Neural cell (in vitro differentiated cells): ENCODE measurements around the gene GLTP. TPM values are rescaled to one million over a fixed set of nuclear protein-coding genes. Genes with fewer than 3 reads are reported as not detected.

Experiments used
- H2AFZ ChIP-seq: fragments of 200-600, 300-800 bp; sonication (generic), shearing (Covaris generic); 2 replicates; pipeline ENCODE4 v1.6.0; 2014; ENCODE audit warnings: low read depth, mild to moderate bottlenecking, antibody characterized with exemption, low read length, moderate library complexity
- H3F3A ChIP-seq: fragments of 200-600 bp; shearing (Covaris generic); 2 replicates; pipeline ENCODE4 v1.6.1; 2016; ENCODE audit warnings: mild to moderate bottlenecking, moderate library complexity, mixed read lengths, antibody characterized with exemption, low read length; ENCODE audit not compliant: insufficient read depth, poor library complexity, severe bottlenecking
- H3K27ac ChIP-seq: fragments of 200-600, 300-800 bp; sonication (generic), shearing (Covaris generic); 2 replicates; pipeline ENCODE4 v1.5.1; 2014; ENCODE audit warnings: mild to moderate bottlenecking, low read length, moderate library complexity
- H3K27me3 ChIP-seq: fragments of 300-800, 200-600 bp; sonication (generic), shearing (Covaris generic); 2 replicates; pipeline ENCODE4 v1.6.0; 2014; ENCODE audit warnings: mild to moderate bottlenecking, low read depth, low read length, moderate library complexity; ENCODE audit not compliant: insufficient read depth
- H3K36me3 ChIP-seq: fragments of 300-800, 200-600 bp; sonication (generic), shearing (Covaris generic); 2 replicates; pipeline ENCODE4 v1.5.1; 2014; ENCODE audit warnings: mild to moderate bottlenecking, antibody characterized with exemption, low read length, moderate library complexity; ENCODE audit not compliant: insufficient read depth
- H3K4me2 ChIP-seq: fragments of 300-800, 200-600 bp; sonication (generic), shearing (Covaris generic); 2 replicates; pipeline ENCODE4 v1.6.0; 2014; ENCODE audit warnings: mild to moderate bottlenecking, low read length
- H3K4me3 ChIP-seq: fragments of 300-800, 200-600 bp; sonication (generic), shearing (Covaris generic); 2 replicates; pipeline ENCODE4 v1.5.1; 2014; ENCODE audit warnings: mild to moderate bottlenecking, low read length, moderate library complexity
- H3K79me2 ChIP-seq: fragments of 200-600 bp; shearing (Covaris generic); replicated peaks from 2 replicates; pipeline ENCODE4 v1.6.0; 2014; ENCODE audit warnings: mild to moderate bottlenecking, low read length, moderate library complexity; ENCODE audit not compliant: insufficient read depth
- H3K9ac ChIP-seq: fragments of 300-800, 200-600 bp; sonication (generic), shearing (Covaris generic); 2 replicates; pipeline ENCODE4 v1.6.1; 2016; ENCODE audit warnings: mild to moderate bottlenecking, low read length, mixed read lengths
- H3K9me2 ChIP-seq: fragments of 200-600 bp; shearing (Covaris generic); 2 replicates; pipeline ENCODE4 v1.6.1; 2016; ENCODE audit warnings: mild to moderate bottlenecking, low read length, mixed read lengths; ENCODE audit not compliant: insufficient read depth
- H3K9me3 ChIP-seq: fragments of 200-600, 300-800 bp; sonication (generic), shearing (Covaris generic); 2 replicates; pipeline ENCODE4 v1.6.1; 2016; ENCODE audit warnings: mild to moderate bottlenecking, mixed run types, low read length, moderate library complexity, mixed read lengths
- H4K20me1 ChIP-seq: fragments of 200-600 bp; shearing (Covaris generic); 2 replicates; pipeline ENCODE4 v1.6.1; 2016; ENCODE audit warnings: mild to moderate bottlenecking, mixed run types; ENCODE audit not compliant: insufficient read depth
- EP300 ChIP-seq: fragments of 450-650 bp; conservative IDR thresholded peaks from 2 replicates; pipeline ENCODE4 v1.6.1; 2014; ENCODE audit warnings: antibody characterized with exemption, mild to moderate bottlenecking, moderate library complexity; ENCODE audit not compliant: poor library complexity, severe bottlenecking
- EZH2 ChIP-seq: fragments of 200-600, 300-800 bp; shearing (Covaris generic), sonication (generic); IDR thresholded peaks from 2 replicates; pipeline ENCODE4 v1.6.1; 2014; ENCODE audit warnings: antibody characterized with exemption, low read length, borderline replicate concordance, mild to moderate bottlenecking; ENCODE audit not compliant: insufficient read depth, poor library complexity, severe bottlenecking
- MXI1 ChIP-seq: fragments of 450-650 bp; conservative IDR thresholded peaks from 2 replicates; pipeline ENCODE4 v1.6.1; 2014; ENCODE audit warnings: antibody characterized with exemption, mild to moderate bottlenecking; ENCODE audit not compliant: poor library complexity, severe bottlenecking
- POLR2AphosphoS5 ChIP-seq: IDR thresholded peaks from 2 replicates; pipeline ENCODE4 v1.6.1; 2012
- RAD21 ChIP-seq: fragments of 450-650 bp; conservative IDR thresholded peaks from 2 replicates; pipeline ENCODE4 v1.6.1; 2014; ENCODE audit warnings: antibody characterized with exemption, mild to moderate bottlenecking, moderate library complexity
- SMC3 ChIP-seq: fragments of 450-650 bp; conservative IDR thresholded peaks from 2 replicates; pipeline ENCODE4 v1.6.1; 2014; ENCODE audit warnings: antibody characterized with exemption, mild to moderate bottlenecking, moderate library complexity; ENCODE audit not compliant: poor library complexity
- TAF1 ChIP-seq: IDR thresholded peaks from 2 replicates; pipeline ENCODE4 v1.6.1; 2012; ENCODE audit warnings: low read depth
- polyA plus RNA-seq: library from polyadenylated mRNA; depleted of rRNA; stranded (reverse); fragments of >200 nt; gene quantifications from 2 replicates; pipeline ENCODE4 v1.2.3, GENCODE V29; 2014
- TF ChIP-seq, protein P1 (sequence below): fragments of 450-650 bp; IDR thresholded peaks from 2 replicates; pipeline ENCODE4 v1.5.1; 2014; ENCODE audit warnings: antibody characterized with exemption, mild to moderate bottlenecking, moderate library complexity; ENCODE audit not compliant: poor library complexity, severe bottlenecking
- TF ChIP-seq, protein P2 (sequence below): IDR thresholded peaks from 2 replicates; pipeline ENCODE4 v1.6.1; 2012; ENCODE audit warnings: borderline replicate concordance

Gene GLTP
- polyA plus RNA-seq, 1 donor from 2014 or later = 25.0 TPM

DNA sequence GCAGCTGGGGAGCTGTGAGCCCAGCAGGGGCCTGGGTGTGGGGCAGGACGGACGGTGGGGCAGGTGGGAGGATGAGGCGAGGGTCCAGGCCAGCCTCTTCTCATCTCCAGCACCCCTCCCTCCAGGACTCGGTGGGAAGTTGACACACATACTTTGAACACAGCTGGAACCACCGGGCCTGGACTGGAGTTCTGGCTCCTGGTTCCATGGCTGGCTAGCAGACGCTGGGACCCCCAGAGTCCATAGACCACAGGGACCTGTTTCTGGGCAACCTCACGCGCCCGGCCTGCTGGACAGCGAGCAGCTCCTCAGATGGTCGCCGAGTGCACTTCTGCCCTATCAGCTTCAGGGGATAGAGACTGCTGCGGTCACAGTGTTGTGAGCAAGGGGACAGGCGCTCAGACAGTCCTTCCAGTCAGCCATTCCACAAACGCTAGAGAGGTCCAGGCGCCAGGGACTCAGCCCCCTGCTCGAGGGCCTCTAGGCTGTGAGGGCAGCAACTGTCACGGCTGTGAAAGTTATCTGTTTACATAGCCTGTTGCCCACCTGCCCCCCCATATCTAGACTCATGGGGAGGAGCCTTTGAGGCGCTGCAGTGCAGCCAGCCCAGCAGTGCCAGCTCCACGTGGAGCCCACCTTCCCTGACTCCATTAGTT is 45.0 kb upstream of the GLTP start:
- Histone ChIP-seq H3F3A (no peaks in the 10 kb centered on the region), H3K4me3 (no peak overlapping the region), H3K9me2 (no peaks in the 10 kb centered on the region), H3K9ac (no peak overlapping the region), H4K20me1 (no peaks in the 10 kb centered on the region), H3K36me3 (no peaks in the 10 kb centered on the region), H3K9me3 (no peaks in the 10 kb centered on the region), H3K79me2 (no peaks in the 10 kb centered on the region), H3K4me2 (no peak overlapping the region), H3K27me3 (no peaks in the 10 kb centered on the region), H3K27ac (no peak overlapping the region), H2AFZ (no peak overlapping the region)
- TF ChIP-seq, protein P1, sequence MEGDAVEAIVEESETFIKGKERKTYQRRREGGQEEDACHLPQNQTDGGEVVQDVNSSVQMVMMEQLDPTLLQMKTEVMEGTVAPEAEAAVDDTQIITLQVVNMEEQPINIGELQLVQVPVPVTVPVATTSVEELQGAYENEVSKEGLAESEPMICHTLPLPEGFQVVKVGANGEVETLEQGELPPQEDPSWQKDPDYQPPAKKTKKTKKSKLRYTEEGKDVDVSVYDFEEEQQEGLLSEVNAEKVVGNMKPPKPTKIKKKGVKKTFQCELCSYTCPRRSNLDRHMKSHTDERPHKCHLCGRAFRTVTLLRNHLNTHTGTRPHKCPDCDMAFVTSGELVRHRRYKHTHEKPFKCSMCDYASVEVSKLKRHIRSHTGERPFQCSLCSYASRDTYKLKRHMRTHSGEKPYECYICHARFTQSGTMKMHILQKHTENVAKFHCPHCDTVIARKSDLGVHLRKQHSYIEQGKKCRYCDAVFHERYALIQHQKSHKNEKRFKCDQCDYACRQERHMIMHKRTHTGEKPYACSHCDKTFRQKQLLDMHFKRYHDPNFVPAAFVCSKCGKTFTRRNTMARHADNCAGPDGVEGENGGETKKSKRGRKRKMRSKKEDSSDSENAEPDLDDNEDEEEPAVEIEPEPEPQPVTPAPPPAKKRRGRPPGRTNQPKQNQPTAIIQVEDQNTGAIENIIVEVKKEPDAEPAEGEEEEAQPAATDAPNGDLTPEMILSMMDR = no peak
- TF ChIP-seq TAF1 (no peak), EP300 (no peak), POLR2AphosphoS5 (no peak), EZH2 (no peak), RAD21 (no peak), MXI1 (no peak), SMC3 (no peak)
- TF ChIP-seq, protein P2, sequence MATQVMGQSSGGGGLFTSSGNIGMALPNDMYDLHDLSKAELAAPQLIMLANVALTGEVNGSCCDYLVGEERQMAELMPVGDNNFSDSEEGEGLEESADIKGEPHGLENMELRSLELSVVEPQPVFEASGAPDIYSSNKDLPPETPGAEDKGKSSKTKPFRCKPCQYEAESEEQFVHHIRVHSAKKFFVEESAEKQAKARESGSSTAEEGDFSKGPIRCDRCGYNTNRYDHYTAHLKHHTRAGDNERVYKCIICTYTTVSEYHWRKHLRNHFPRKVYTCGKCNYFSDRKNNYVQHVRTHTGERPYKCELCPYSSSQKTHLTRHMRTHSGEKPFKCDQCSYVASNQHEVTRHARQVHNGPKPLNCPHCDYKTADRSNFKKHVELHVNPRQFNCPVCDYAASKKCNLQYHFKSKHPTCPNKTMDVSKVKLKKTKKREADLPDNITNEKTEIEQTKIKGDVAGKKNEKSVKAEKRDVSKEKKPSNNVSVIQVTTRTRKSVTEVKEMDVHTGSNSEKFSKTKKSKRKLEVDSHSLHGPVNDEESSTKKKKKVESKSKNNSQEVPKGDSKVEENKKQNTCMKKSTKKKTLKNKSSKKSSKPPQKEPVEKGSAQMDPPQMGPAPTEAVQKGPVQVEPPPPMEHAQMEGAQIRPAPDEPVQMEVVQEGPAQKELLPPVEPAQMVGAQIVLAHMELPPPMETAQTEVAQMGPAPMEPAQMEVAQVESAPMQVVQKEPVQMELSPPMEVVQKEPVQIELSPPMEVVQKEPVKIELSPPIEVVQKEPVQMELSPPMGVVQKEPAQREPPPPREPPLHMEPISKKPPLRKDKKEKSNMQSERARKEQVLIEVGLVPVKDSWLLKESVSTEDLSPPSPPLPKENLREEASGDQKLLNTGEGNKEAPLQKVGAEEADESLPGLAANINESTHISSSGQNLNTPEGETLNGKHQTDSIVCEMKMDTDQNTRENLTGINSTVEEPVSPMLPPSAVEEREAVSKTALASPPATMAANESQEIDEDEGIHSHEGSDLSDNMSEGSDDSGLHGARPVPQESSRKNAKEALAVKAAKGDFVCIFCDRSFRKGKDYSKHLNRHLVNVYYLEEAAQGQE = no peak

DNA sequence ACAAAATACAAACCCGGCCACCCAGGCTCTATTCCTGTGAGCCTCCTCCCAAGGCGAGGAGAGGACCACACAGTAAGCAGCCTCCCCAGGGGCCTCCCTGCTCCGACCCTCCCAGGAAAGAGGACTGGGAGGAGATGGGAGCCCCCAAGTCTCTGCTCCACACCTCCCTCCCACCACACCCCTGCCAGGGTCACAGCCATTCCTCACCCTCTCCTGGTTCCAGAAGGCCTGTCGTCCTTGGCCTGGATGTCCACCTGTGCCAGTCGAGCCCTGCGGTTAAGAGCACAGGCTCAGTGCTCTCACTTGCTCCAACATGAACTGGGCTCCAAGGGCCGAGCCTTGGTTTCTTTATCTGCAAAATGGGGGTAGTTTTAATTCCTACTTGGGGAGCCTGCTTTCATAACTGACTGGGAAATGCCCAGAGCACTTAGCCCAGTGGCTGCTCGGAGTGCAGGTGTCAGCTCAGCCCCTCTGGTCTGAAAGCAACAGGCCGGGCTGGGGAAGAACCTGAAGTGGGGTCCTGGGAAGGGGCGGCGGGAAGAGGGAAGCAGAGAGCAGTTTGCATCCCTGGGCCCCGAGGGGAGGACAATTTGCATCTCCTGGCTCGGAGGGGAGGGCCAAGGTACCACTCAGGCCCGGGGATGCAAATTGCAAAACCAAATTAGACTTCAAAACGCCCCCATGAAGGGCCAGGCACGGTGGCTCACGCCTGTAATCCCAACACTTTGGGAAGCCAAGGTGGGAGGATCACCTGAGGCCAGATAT is 43.3 kb upstream of the GLTP start:
- H3K4me2 ChIP-seq = no peak overlapping the region
- H3F3A ChIP-seq = no peaks in the 10 kb centered on the region
- H3K36me3 ChIP-seq = no peaks in the 10 kb centered on the region
- no peaks in the 10 kb centered on the region for H3K27me3 ChIP-seq
- H3K9me2 ChIP-seq = no peaks in the 10 kb centered on the region
- no peaks in the 10 kb centered on the region for H4K20me1 ChIP-seq
- no peak for TF ChIP-seq RAD21
- TF ChIP-seq EZH2 = no peak
- TF ChIP-seq, protein P1 = no peak
- H3K9ac ChIP-seq = no peak overlapping the region
- H3K9me3 ChIP-seq = no peaks in the 10 kb centered on the region
- H3K79me2 ChIP-seq = no peaks in the 10 kb centered on the region
- H3K4me3 ChIP-seq = no peak overlapping the region
- H3K27ac ChIP-seq = no peak overlapping the region
- no peak overlapping the region for H2AFZ ChIP-seq
